GF-D8 (cell line): ENCODE results near the gene ZNF140.

Experiments
- DNase-seq: peaks from one replicate; lab custom pipeline; 2025; lab: John Stamatoyannopoulos, UW

ZNF140 gene

DNA sequence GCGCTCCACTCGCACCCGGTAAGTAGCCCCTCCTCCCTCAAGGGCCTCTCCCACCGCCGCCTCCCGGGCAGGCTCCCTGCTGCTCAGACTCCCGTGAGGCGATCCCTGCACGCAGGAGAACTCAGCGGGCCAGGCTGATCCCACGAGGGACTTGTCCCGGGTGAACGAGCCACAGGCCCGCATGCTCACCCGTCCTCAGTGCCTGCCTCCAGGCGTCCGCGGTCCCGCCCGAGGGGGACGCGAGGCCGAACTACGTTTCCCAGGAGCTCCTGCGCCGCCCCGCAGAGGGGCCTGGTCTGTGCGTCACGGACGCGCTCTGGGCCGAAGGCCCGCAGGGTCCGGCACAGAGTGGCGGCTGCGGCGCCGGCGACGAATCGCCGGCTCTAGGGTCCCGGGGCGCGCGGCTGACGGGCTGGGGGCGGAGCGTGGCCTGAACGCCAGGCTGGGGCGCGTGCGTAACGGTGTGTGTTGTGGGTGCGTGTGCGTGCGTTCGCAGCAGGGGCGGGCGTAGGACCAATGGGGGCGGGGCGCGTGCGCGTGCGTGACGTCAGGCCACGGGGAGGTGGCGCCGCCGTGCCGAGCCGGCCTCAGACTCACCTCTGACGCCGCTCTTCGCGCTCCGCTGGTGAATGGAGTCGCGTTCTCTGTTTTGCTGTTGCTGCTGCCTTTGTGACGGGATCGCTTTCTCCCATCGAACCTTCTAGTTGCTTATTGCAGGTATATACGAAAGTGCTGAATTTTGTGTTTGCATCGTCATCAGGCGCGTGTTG lies 49.5 kb downstream of the ZNF140 start, which contains the start of the genes ZNF10 and ZNF891:
ZNF10 (plus strand) TSS at position 590 of the 770 bp plus-strand sequence. CDS start 13,866 bp downstream, outside the sequence.
ZNF891 (minus strand) TSS at position 237 of the 770 bp plus-strand sequence. CDS start 8,356 bp downstream, outside the sequence.
- peak; percentile 91 for DNase-seq

DNA sequence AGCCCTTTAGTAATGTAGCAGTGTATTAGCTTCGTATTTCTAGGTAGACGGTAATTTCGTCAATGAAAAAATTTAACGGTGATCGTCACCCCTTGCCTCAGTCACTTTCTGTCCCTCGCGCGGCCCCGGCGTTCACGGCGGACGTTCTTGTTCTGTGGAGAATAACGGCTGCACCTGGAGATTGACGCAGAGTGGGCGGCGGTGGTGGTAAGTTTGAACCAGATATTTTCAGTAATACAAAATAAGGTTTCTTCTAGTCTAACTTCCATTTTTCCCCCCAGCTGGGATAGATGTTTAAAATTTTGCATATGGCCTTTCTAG lies 50.0 kb downstream of the ZNF140 start:
- no peak for DNase-seq

DNA sequence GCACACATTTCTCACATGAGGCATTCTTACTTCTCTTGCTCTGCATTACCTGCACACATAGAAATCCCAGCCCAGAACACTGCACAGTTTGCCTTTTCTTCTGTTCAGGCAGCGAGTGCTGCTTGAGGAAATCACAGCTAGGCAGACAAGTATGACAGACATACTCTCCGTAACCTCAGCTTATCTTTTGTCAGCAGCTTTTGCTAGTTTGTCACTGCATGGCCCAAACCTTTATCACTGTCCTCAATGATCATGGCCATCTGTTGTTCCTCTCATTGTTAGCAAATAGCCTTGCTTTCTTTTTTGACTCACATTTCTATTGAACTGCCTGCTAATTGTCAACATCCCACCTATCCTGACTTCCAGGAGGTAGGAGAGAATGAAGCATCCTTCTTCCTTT lies 55.0 kb downstream of the ZNF140 start:
- no peak for DNase-seq

DNA sequence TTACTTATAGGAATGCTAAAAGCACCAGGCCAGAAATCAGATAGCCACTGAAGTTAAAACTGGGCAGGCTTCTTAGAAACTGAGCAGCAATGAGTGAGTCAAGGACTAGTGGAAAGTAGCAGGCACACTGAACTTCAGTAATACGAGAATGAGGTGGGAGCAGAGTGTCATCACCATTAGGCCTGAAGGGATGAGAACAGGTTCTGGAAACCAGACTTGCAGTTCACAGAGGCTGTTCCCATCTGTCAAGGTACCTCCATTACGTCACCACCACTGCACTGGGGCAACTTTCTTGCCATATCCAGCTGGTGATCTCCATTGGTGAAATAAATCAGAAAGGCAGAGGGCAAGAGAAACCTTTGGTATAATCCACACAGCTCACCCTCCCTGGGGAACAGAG lies 65.3 kb downstream of the ZNF140 start:
- DNase-seq, result no peak

DNA sequence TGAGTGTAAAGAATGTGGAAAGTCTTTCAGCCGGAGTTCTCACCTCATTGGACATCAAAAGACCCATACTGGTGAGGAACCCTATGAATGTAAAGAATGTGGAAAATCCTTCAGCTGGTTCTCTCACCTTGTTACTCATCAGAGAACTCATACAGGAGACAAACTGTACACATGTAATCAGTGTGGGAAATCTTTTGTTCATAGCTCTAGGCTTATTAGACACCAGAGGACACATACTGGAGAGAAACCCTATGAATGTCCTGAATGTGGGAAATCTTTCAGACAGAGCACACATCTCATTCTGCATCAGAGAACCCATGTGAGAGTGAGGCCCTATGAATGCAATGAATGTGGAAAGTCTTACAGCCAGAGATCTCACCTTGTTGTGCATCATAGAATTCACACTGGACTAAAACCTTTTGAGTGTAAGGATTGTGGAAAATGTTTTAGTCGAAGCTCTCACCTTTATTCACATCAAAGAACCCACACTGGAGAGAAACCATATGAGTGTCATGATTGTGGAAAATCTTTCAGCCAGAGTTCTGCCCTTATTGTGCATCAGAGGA lies 75.5 kb downstream of the ZNF140 start:
- DNase-seq, result no peak
